ENCODE results near the gene WWOX. TPM values are rescaled to one million over a fixed set of nuclear protein-coding genes. Genes with fewer than 3 reads are reported as not detected.

WWOX gene
- polyA plus RNA-seq, 1 donor from 2014 or later = 25.6 TPM

- H3K9me2 ChIP-seq (ENCODE audit: insufficient read depth, low read length) = no peaks in the 10 kb centered on the region
- no peak overlapping the region for H2AFZ ChIP-seq (ENCODE audit: low read depth, low read length)
- H4K20me1 ChIP-seq (ENCODE audit: insufficient read depth) = no peaks in the 10 kb centered on the region
- H3K4me2 ChIP-seq (ENCODE audit: low read length) = no peak overlapping the region
- H3K9ac ChIP-seq (ENCODE audit: low read length) = no peak overlapping the region
- no peak overlapping the region for H3K27ac ChIP-seq (ENCODE audit: low read length)
- H3K36me3 ChIP-seq (ENCODE audit: insufficient read depth, low read length) = no peaks in the 10 kb centered on the region
- no peaks in the 10 kb centered on the region for H3F3A ChIP-seq (ENCODE audit: insufficient read depth, low read length, poor library complexity, severe bottlenecking)
- no peaks in the 10 kb centered on the region for H3K27me3 ChIP-seq (ENCODE audit: insufficient read depth, low read depth, low read length)
- H3K79me2 ChIP-seq (replicated peaks; ENCODE audit: insufficient read depth, low read length) = no peaks in the 10 kb centered on the region
- no peaks in the 10 kb centered on the region for H3K9me3 ChIP-seq (ENCODE audit: low read length)
- no peak overlapping the region for H3K4me3 ChIP-seq (ENCODE audit: low read length)
- TF ChIP-seq SMC3 (conservative IDR thresholded peaks at IDR 0.05; ENCODE audit: poor library complexity) = no peak
- no peak for TF ChIP-seq CTCF (IDR thresholded peaks at IDR 0.05; ENCODE audit: poor library complexity, severe bottlenecking)
- no peak for TF ChIP-seq TAF1 (IDR thresholded peaks at IDR 0.05; ENCODE audit: low read depth)
- no peak for TF ChIP-seq POLR2AphosphoS5 (IDR thresholded peaks at IDR 0.05)
- TF ChIP-seq RAD21 (conservative IDR thresholded peaks at IDR 0.05) = no peak
- no peak for TF ChIP-seq MXI1 (conservative IDR thresholded peaks at IDR 0.05; ENCODE audit: poor library complexity, severe bottlenecking)
- no peak for TF ChIP-seq REST (IDR thresholded peaks at IDR 0.05; ENCODE audit: borderline replicate concordance)
- TF ChIP-seq EP300 (conservative IDR thresholded peaks at IDR 0.05; ENCODE audit: poor library complexity, severe bottlenecking) = no peak
- TF ChIP-seq EZH2 (IDR thresholded peaks at IDR 0.05; ENCODE audit: borderline replicate concordance, insufficient read depth, low read length, poor library complexity, severe bottlenecking) = no peak
These were observed 332.2 kb downstream of the WWOX start for GRCh38 chr16:78431701-78432100.

DNA sequence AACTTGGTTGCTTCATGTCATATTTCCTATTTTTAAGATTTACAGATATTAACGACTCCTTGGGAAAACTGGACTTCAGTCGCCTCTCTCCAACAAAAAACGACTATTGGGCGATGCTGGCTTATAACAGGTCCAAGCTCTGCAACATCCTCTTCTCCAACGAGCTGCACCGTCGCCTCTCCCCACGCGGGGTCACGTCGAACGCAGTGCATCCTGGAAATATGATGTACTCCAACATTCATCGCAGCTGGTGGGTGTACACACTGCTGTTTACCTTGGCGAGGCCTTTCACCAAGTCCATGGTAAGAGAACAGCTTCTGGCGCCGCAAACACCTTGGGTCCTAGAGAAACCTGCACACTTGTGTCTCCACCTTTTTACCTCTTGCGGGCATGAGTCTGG lies 333.0 kb downstream of the WWOX start:
- TF ChIP-seq CTCF (IDR thresholded peaks at IDR 0.05; ENCODE audit: poor library complexity, severe bottlenecking) = no peak
- no peak for TF ChIP-seq RAD21 (conservative IDR thresholded peaks at IDR 0.05)
- TF ChIP-seq MXI1 (conservative IDR thresholded peaks at IDR 0.05; ENCODE audit: poor library complexity, severe bottlenecking) = no peak
- TF ChIP-seq EP300 (conservative IDR thresholded peaks at IDR 0.05; ENCODE audit: poor library complexity, severe bottlenecking) = no peak
- no peak for TF ChIP-seq POLR2AphosphoS5 (IDR thresholded peaks at IDR 0.05)
- no peak for TF ChIP-seq REST (IDR thresholded peaks at IDR 0.05; ENCODE audit: borderline replicate concordance)
- no peak for TF ChIP-seq TAF1 (IDR thresholded peaks at IDR 0.05; ENCODE audit: low read depth)
- TF ChIP-seq EZH2 (IDR thresholded peaks at IDR 0.05; ENCODE audit: borderline replicate concordance, insufficient read depth, low read length, poor library complexity, severe bottlenecking) = no peak
- TF ChIP-seq SMC3 (conservative IDR thresholded peaks at IDR 0.05; ENCODE audit: poor library complexity) = no peak
- Histone ChIP-seq H3K27ac (ENCODE audit: low read length) (no peak overlapping the region), H3K9me2 (ENCODE audit: insufficient read depth, low read length) (no peaks in the 10 kb centered on the region), H3K27me3 (ENCODE audit: insufficient read depth, low read depth, low read length) (no peaks in the 10 kb centered on the region), H4K20me1 (ENCODE audit: insufficient read depth) (no peaks in the 10 kb centered on the region), H3K36me3 (ENCODE audit: insufficient read depth, low read length) (no peaks in the 10 kb centered on the region), H3K4me3 (ENCODE audit: low read length) (no peak overlapping the region), H3K4me2 (ENCODE audit: low read length) (no peak overlapping the region), H3F3A (ENCODE audit: insufficient read depth, low read length, poor library complexity, severe bottlenecking) (no peaks in the 10 kb centered on the region), H3K79me2 (replicated peaks; ENCODE audit: insufficient read depth, low read length) (no peaks in the 10 kb centered on the region), H3K9me3 (ENCODE audit: low read length) (no peaks in the 10 kb centered on the region), H3K9ac (ENCODE audit: low read length) (no peak overlapping the region), H2AFZ (ENCODE audit: low read depth, low read length) (no peak overlapping the region)

Measured in neural cell (in vitro differentiated cells).